Heart right ventricle (tissue), 16 donors: Measurements from ENCODE around the gene TSEN2. TPM values are rescaled to one million over a fixed set of nuclear protein-coding genes. Genes with fewer than 3 reads are reported as not detected.

Experiments
- ATAC-seq, 8 donors: fragments of 200-7000 bp; cut with Tn5 transposase; one replicate each; pipeline ENCODE4 v1.9.1; 2020; ENCODE audit warnings: mild to moderate bottlenecking in 8 of 8, moderate library complexity in 8 of 8, moderate number of reproducible peaks in 1 of 8
- DNase-seq, 2 donors: peaks; one replicate each; pipeline ENCODE4 v3.0.0-alpha.2; 2020
- H3K27ac ChIP-seq, 10 donors: fragments of 200-600 bp; sonication (generic) in 2 of 10; one replicate each; pipeline versions ENCODE4 v1.5.0 to v1.8.0; 2020 to 2022; ENCODE audit warnings: mild to moderate bottlenecking in 3 of 10
- H3K27me3 ChIP-seq, 7 donors: fragments of 200-600 bp; one replicate each; pipeline ENCODE4 v1.8.0; 2021 to 2022; ENCODE audit warnings: mild to moderate bottlenecking in 2 of 7
- H3K36me3 ChIP-seq, 9 donors: fragments of 200-600 bp; sonication (generic) in 1 of 9; one replicate each; pipeline versions ENCODE4 v1.5.0 to v1.8.0; 2020 to 2022; ENCODE audit warnings: mild to moderate bottlenecking in 2 of 9
- H3K4me1 ChIP-seq, 9 donors: fragments of 200-600 bp; sonication (generic) in 1 of 9; one replicate each; pipeline versions ENCODE4 v1.5.0 to v1.8.0; 2020 to 2022; ENCODE audit warnings: mild to moderate bottlenecking in 4 of 9
- H3K4me3 ChIP-seq, 10 donors: fragments of 200-600 bp; sonication (generic) in 2 of 10; one replicate each; pipeline versions ENCODE4 v1.5.0 to v1.8.0; 2020 to 2022; ENCODE audit warnings: mild to moderate bottlenecking in 7 of 10, moderate library complexity in 2 of 10
- H3K9me3 ChIP-seq, 11 donors: fragments of 200-600 bp in 10 of 11; sonication (generic) in 2 of 11; one replicate each; pipeline versions ENCODE4 v1.5.0 to v1.8.0; 2013 to 2022; ENCODE audit warnings: mild to moderate bottlenecking in 2 of 11, control low read depth in 1 of 11, moderate library complexity in 1 of 11
- CTCF ChIP-seq, 9 donors: fragments of 200-600 bp; sonication (generic) in 2 of 9; IDR thresholded peaks; one replicate each; pipeline versions ENCODE4 v1.5.0 to v1.8.0; 2021 to 2022; ENCODE audit warnings: antibody characterized with exemption in 9 of 9, mild to moderate bottlenecking in 5 of 9, moderate library complexity in 1 of 9
- WGBS, 2 donors: extraction: QIAGEN DNeasy Blood & Tissue Kit; methylation state at CpG; one replicate each; pipeline ENCODE4 v1.1.7; 2013; ENCODE audit warnings: inconsistent platforms in 1 of 2; 5-methylcytosine and 5-hydroxymethylcytosine counted together
- intact Hi-C, 10 donors: fragments of 100-400 bp; cut with DNase I; formaldehyde crosslinking; loops; one replicate each; pipeline versions ENCODE4 v1.11.1 to v1.14.2; 2022
- polyA plus RNA-seq, 2 donors: library from polyadenylated mRNA; stranded (reverse); fragments of 200-250 nt; gene quantifications; one replicate each; pipeline ENCODE4 v1.2.3, GENCODE V29; 2013
- total RNA-seq, 10 donors: library from RNA; stranded (reverse); fragmentation: NEBNext Ultra II Directional in 3 of 10; extraction: Animal tissue kit (Norgen Biotek cat#: 25700) in 3 of 10; gene quantifications; one replicate each; pipeline versions ENCODE4 v1.2.1 to v1.2.4, GENCODE V29; 2021 to 2023
- donor health status: Arrhythmogenic right ventricular cardiomyopathy.
- donor health status: ischemic (EF 13 %, LVEDD 7.1; RV severe dilation, severe dysfunction).
- donor health status: healthy with polysubstance abuse.
- donor health status: DM: no; HTN: yes; CAD: no.
- donor health status: DM: no; HTN: no; CAD: no.
- donor health status: ischemic (EF 25% LVEDD 6.9; RV normal size, moderate dysfunction).
- donor health status: ischemic (EF 25% LVEDD 5.7; RV mildly dilated, moderate dysfunction).
- donor health status: healthy.
- donor health status: DM: yes; HTN: yes; CAD: no.
- donor health status: Ischemic cardiomyopathy.
- donor health status: ischemic (EF 35%, LVEDD 5.7; RV mildly dilated, moderate dysfunction).
- donor health status: nonischemic (EF 11% LVEDD 7.7; RV severe dilation, severe dysfunction).
- donor health status: DM: yes; HTN: yes; CAD: no.
- donor health status: PGD.
- donor health status: ischemic (EF 29% LVEDD 5.4; RV normal size, mild dysfunction).
- donor health status: nonischemic (EF 23%, LVEDD 6.1; RV moderate dilation, normal function).

Gene TSEN2
- total and polyA plus RNA-seq, 12 donors: 15.7 to 33.7 (median 19.8) TPM

GRCh38 chr3:12549971-12550760 is 65.9 kb downstream of the TSEN2 start:
- no peak for TF ChIP-seq CTCF (IDR thresholded peaks at IDR 0.05)
- Histone ChIP-seq H3K36me3 (no peaks in the 10 kb centered on the region), H3K4me3 (no peak overlapping the region), H3K27me3 (peaks cover 0 to 51% (median 6%) of the 10 kb centered on the region in 7 donors), H3K9me3 (no peaks in the 10 kb centered on the region), H3K27ac (no peak overlapping the region), H3K4me1 (peaks cover 0 to 11% (median 0%) of the 10 kb centered on the region in 9 donors)
- 69 to 76% methylated on average over 7 of the region's 7 CpGs for WGBS, 2 donors
- DNase-seq (no peak), ATAC-seq (no peak)
- intact Hi-C loops: loop anchor here in 1 of 10 donors (10.0 kb wide), 1 partner anchor 705 kb away; the partner anchor contains the start of gene TAMM41

GRCh38 chr3:12553921-12554391 is 69.7 kb downstream of the TSEN2 start:
- Histone ChIP-seq H3K27me3 (peaks cover 0 to 57% (median 6%) of the 10 kb centered on the region in 7 donors), H3K9me3 (no peaks in the 10 kb centered on the region), H3K27ac (peak overlapping the region in 5 of 10 donors; percentile 20 to 53 (median 27)), H3K36me3 (no peaks in the 10 kb centered on the region), H3K4me1 (peaks cover 4 to 36% (median 22%) of the 10 kb centered on the region in 9 donors), H3K4me3 (peak overlapping the region; percentile 3 to 60 (median 52))
- WGBS, 2 donors: 4 to 7% methylated on average over 26 of the region's 26 CpGs
- DNase-seq: peak in 1 of 2 donors; percentile 32
- ATAC-seq: no peak
- TF ChIP-seq CTCF (IDR thresholded peaks at IDR 0.05): no peak
- intact Hi-C loops: loop anchor here in 1 of 10 donors (10.0 kb wide), 1 partner anchor 709 kb away; the partner anchor contains the start of gene TAMM41

GRCh38 chr3:12556314-12556689 is 72.0 kb downstream of the TSEN2 start:
- Histone ChIP-seq H3K4me1 (peaks cover 9 to 60% (median 46%) of the 10 kb centered on the region in 9 donors), H3K9me3 (no peaks in the 10 kb centered on the region), H3K4me3 (peak overlapping the region; percentile 19 to 99 (median 86)), H3K27ac (peak overlapping the region; percentile 93 to 98 (median 98)), H3K27me3 (peaks cover 0 to 44% (median 6%) of the 10 kb centered on the region in 7 donors), H3K36me3 (no peaks in the 10 kb centered on the region)
- ATAC-seq (peak in 7 of 8 donors; percentile 3 to 32 (median 20)), DNase-seq (no peak)
- WGBS, 2 donors: 2 to 3% methylated on average over 8 of the region's 8 CpGs
- intact Hi-C loops: loop anchor here in 4 of 10 donors (2.0 to 10.0 kb wide), 4 partner anchors 106 to 712 kb away; partner anchors contain the start of genes RAF1 (in 3 of the 4) and TAMM41 (in 1 of the 4)
- TF ChIP-seq CTCF (IDR thresholded peaks at IDR 0.05): no peak

- DNase-seq (peak; percentile 84 to 88), ATAC-seq (peak; percentile 92 to 98 (median 96))
- Histone ChIP-seq H3K4me3 (peak within 1 kb of the TSS; percentile 61 to 99 (median 86)), H3K36me3 (no peaks in the 10 kb centered on the region), H3K9me3 (no peaks in the 10 kb centered on the region), H3K27ac (peak within 1 kb of the TSS; percentile 93 to 98 (median 98)), H3K4me1 (peaks cover 9 to 64% (median 51%) of the 10 kb centered on the region in 9 donors), H3K27me3 (peaks cover 0 to 38% (median 6%) of the 10 kb centered on the region in 7 donors)
- intact Hi-C loops: loop anchor here in 4 of 10 donors (2.0 to 10.0 kb wide), 4 partner anchors 105 to 712 kb away; partner anchors contain the start of genes RAF1 (in 3 of the 4) and TAMM41 (in 1 of the 4)
- peak in 1 of 9 donors; percentile 14 for TF ChIP-seq CTCF (IDR thresholded peaks at IDR 0.05)
- WGBS, 2 donors: 0% methylated on average over 71 to 77 of the region's 77 CpGs
Measured at GRCh38 chr3:12556690-12557472, 72.6 kb downstream of the TSEN2 start, which contains the start of gene MKRN2. TSS of gene MKRN2 (plus strand) at chr3:12557087. CDS start at chr3:12557151, 64 bp downstream.
